ENCODE measurements around the gene PON3.

Gene PON3

GRCh38 chr7:95396136-95397032, at the start of gene PON3:
TSS of gene PON3 (minus strand) at chr7:95396375. CDS start at chr7:95396350, 25 bp downstream.
- no peak for DNase-seq

GRCh38 chr7:95444796-95445195, 48.6 kb upstream of the PON3 start:
- no peak for DNase-seq

- no peak for DNase-seq
Measured at GRCh38 chr7:95441042-95441823, 45.1 kb upstream of the PON3 start.

- no peak for DNase-seq
Measured at GRCh38 chr7:95440394-95441038, 44.3 kb upstream of the PON3 start.

GRCh38 chr7:95436407-95436806, 40.2 kb upstream of the PON3 start:
- no peak for DNase-seq

GRCh38 chr7:95435422-95435780, 39.2 kb upstream of the PON3 start:
- no peak for DNase-seq

- DNase-seq = peak; percentile 57
Measured at GRCh38 chr7:95434557-95435421, 38.6 kb upstream of the PON3 start, which contains the start of gene PON2. TSS of gene PON2 (minus strand) at chr7:95435028. CDS start at chr7:95434951, 77 bp downstream.

- no peak for DNase-seq
Measured at GRCh38 chr7:95433952-95434556, 37.9 kb upstream of the PON3 start.

- no peak for DNase-seq
Measured at GRCh38 chr7:95433129-95433528, 37.0 kb upstream of the PON3 start.

- no peak for DNase-seq
Measured at GRCh38 chr7:95432606-95433005, 36.4 kb upstream of the PON3 start.

GRCh38 chr7:95430864-95431263, 34.7 kb upstream of the PON3 start:
- no peak for DNase-seq

GRCh38 chr7:95429241-95429990, 33.2 kb upstream of the PON3 start:
- no peak for DNase-seq

- no peak for DNase-seq
Measured at GRCh38 chr7:95427914-95428516, 31.8 kb upstream of the PON3 start.

- DNase-seq = no peak
Measured at GRCh38 chr7:95427166-95427565, 31.0 kb upstream of the PON3 start.

- no peak for DNase-seq
Measured at GRCh38 chr7:95425694-95426093, 29.5 kb upstream of the PON3 start.

- no peak for DNase-seq
Measured at GRCh38 chr7:95424716-95425115, 28.5 kb upstream of the PON3 start.

- DNase-seq = no peak
Measured at GRCh38 chr7:95421847-95422444, 25.8 kb upstream of the PON3 start.

- peak; percentile 47 for DNase-seq
Measured at GRCh38 chr7:95421000-95421846, 25.0 kb upstream of the PON3 start.

GRCh38 chr7:95412075-95412474, 15.9 kb upstream of the PON3 start:
- DNase-seq = no peak
